Activated CD8-positive, alpha-beta T cell treated with anti-CD3 and anti-CD28 coated beads, Interleukin-2, amount 10 ng/mL, durations not matched to agents 7 days and 5 days (primary cell): ENCODE measurements around the gene CRNKL1. TPM values are rescaled to one million over a fixed set of nuclear protein-coding genes. Genes with fewer than 3 reads are reported as not detected.

Experiments
- ATAC-seq: fragments of 150-1000 bp; cut with Tn5 transposase; one replicate; pipeline ENCODE4 v1.10.0; 2021; ENCODE audit warnings: moderate library complexity
- CTCF ChIA-PET: fragments of 350-600 bp; sonication (Branson Sonifier 250); formaldehyde crosslinking; loops from one replicate; lab custom pipeline; 2021; ENCODE audit warnings: antibody characterized with exemption; lab: Charles Lee
- POLR2A ChIA-PET: fragments of 350-600 bp; sonication (Branson Sonifier 250); formaldehyde crosslinking; loops from one replicate; lab custom pipeline; 2021; ENCODE audit warnings: antibody characterized with exemption; lab: Charles Lee
- DNase-seq: peaks from one replicate; pipeline ENCODE4 v3.0.0-alpha.2; 2020
- H3K27ac Mint-ChIP-seq: one replicate; pipeline ENCODE4 v1.8.0; 2021; ENCODE audit warnings: mild to moderate bottlenecking, mixed read lengths
- H3K27me3 Mint-ChIP-seq: one replicate; pipeline ENCODE4 v1.8.0; 2021; ENCODE audit warnings: low read depth, mixed read lengths
- H3K36me3 Mint-ChIP-seq: one replicate; pipeline ENCODE4 v1.8.0; 2021; ENCODE audit warnings: low read depth, mixed read lengths
- H3K4me1 Mint-ChIP-seq: one replicate; pipeline ENCODE4 v1.8.0; 2021; ENCODE audit warnings: low read depth, mixed read lengths
- H3K4me3 Mint-ChIP-seq: one replicate; pipeline ENCODE4 v1.8.0; 2021; ENCODE audit warnings: mild to moderate bottlenecking, mixed read lengths
- H3K9me3 Mint-ChIP-seq: one replicate; pipeline ENCODE4 v1.8.0; 2022; ENCODE audit warnings: mixed read lengths; ENCODE audit not compliant: insufficient read depth
- total RNA-seq, 2 experiments: library from RNA; stranded (reverse); gene quantifications; one replicate each; pipeline ENCODE4 v1.2.3, GENCODE V29; 2021

Gene CRNKL1
- total RNA-seq, 2 experiments from 2014 or later, result 17.4 to 20.8 TPM

- Mint-ChIP-seq H3K9me3 (no peaks in the 10 kb centered on the region), H3K36me3 (peaks cover 35% of the 10 kb centered on the region), H3K4me1 (peaks cover 25% of the 10 kb centered on the region), H3K27me3 (no peaks in the 10 kb centered on the region), H3K27ac (peak overlapping the region; percentile 97), H3K4me3 (peak overlapping the region; percentile 97)
- POLR2A ChIA-PET, result interaction anchor here (0.8 to 3.3 kb wide), 5 partner anchors 17 to 1479 kb away, joined by 3 to 19 read pairs (median 4); partner anchors contain the start of gene NAA20
- CTCF ChIA-PET, result interaction anchor here (0.9 to 2.4 kb wide), 11 partner anchors 9 to 542 kb away, joined by 3 to 15 read pairs (median 3); partner anchors contain the start of gene NAA20
- no peak for DNase-seq
- peak; percentile 47 for ATAC-seq
Measured at GRCh38 chr20:20051767-20052073, 546 bp downstream of the CRNKL1 start.

DNA sequence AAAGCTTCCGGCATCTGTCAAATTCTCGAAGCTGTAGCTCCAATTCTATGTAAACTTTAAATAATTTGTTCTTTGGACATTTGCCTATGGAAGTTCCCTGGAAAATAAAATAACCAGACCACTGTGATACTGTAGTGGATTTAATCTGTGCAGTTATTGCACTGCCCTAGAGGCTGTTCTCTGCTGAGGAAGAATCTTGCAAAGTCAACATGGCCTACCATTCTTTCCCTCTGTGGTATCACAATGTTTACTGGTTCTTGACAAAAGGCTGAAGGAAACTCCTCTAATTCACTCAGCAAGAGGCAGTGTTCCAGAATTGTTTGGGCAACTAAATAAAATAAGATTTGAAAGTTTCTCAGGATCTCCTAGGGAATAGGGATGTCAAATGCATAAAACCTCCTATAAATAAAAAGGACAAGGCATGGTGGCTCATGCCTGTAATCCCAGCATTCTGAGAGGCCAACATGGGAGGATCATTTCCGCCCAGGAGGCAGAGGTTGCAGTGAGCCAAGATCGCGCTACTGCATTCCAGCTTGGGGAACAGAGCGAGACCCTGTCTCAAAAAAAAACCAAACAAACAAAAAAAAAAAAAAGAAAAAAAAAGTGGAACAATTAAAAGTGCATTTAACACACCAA is 12.4 kb downstream of the CRNKL1 start:
- CTCF ChIA-PET, result interaction anchor here (0.8 kb wide), 1 partner anchor 23 kb away, joined by 3 read pairs; the partner anchor contains the start of gene NAA20
- Mint-ChIP-seq H3K27ac (no peak overlapping the region), H3K27me3 (no peaks in the 10 kb centered on the region), H3K9me3 (no peaks in the 10 kb centered on the region), H3K4me3 (no peak overlapping the region), H3K36me3 (peaks cover 68% of the 10 kb centered on the region), H3K4me1 (no peaks in the 10 kb centered on the region)
- POLR2A ChIA-PET, result no interaction called here
- ATAC-seq, result no peak
- DNase-seq, result no peak

- H3K27ac Mint-ChIP-seq, result no peak overlapping the region
- no peaks in the 10 kb centered on the region for H3K27me3 Mint-ChIP-seq
- H3K4me3 Mint-ChIP-seq, result no peak overlapping the region
- ChIA-PET CTCF (interaction anchor here (0.5 kb wide), 1 partner anchor 1198 kb away, joined by 3 read pairs; no protein-coding TSS in a partner anchor), POLR2A (interaction anchor here (0.6 to 1.1 kb wide), 3 partner anchors 13 to 357 kb away, joined by 3 read pairs; no protein-coding TSS in a partner anchor)
- DNase-seq (no peak), ATAC-seq (no peak)
- peaks cover 68% of the 10 kb centered on the region for H3K36me3 Mint-ChIP-seq
- H3K9me3 Mint-ChIP-seq, result no peaks in the 10 kb centered on the region
- no peaks in the 10 kb centered on the region for H3K4me1 Mint-ChIP-seq
Measured at GRCh38 chr20:20038586-20038985, 13.7 kb downstream of the CRNKL1 start.

DNA sequence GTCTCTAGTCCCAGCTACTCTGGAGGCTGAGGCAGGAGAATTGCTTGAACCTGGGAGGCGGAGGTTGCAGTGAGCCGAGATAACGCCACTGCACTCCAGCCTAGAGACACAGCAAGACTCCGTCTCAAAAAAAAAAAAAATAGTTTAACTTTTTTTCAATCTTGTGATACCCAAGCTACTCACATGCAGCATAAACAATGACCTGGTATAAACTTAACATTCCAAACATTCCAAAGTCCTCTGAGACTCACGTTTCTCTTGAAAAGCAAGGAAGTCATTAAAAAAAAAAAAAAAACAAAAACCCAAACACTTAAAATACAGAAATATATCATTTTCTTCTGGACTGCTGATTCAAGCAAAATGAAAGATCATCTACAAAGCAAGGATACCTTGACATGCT is 14.3 kb downstream of the CRNKL1 start:
- ChIA-PET POLR2A (interaction anchor here (0.6 to 1.1 kb wide), 3 partner anchors 13 to 357 kb away, joined by 3 read pairs; no protein-coding TSS in a partner anchor), CTCF (no interaction called here)
- Mint-ChIP-seq H3K4me1 (no peaks in the 10 kb centered on the region), H3K4me3 (no peak overlapping the region), H3K9me3 (no peaks in the 10 kb centered on the region), H3K27ac (no peak overlapping the region), H3K36me3 (peaks cover 63% of the 10 kb centered on the region), H3K27me3 (no peaks in the 10 kb centered on the region)
- DNase-seq (no peak), ATAC-seq (no peak)

DNA sequence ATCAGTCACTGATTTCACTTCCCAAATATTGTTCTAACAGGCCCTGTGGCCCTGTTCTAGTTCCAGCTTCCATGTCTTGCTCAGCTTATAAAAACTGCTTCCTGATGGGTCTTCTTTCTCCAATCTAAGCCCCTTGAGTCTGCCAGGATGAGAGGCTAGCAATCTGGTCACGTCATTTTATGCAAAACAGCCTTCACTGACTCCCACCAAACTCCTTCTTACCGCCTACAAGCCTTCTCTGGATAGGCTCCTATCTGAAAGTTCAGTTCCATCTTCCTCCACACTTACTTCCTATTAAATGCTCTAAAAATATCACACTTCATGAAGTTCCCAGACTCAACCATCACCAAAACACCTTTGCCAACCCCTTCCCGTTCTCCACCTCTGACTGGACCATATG is 15.5 kb downstream of the CRNKL1 start:
- ATAC-seq (no peak), DNase-seq (no peak)
- H3K27me3 Mint-ChIP-seq, result no peaks in the 10 kb centered on the region
- H3K9me3 Mint-ChIP-seq, result no peaks in the 10 kb centered on the region
- ChIA-PET CTCF (no interaction called here), POLR2A (no interaction called here)
- H3K27ac Mint-ChIP-seq, result no peak overlapping the region
- H3K4me1 Mint-ChIP-seq, result no peaks in the 10 kb centered on the region
- peaks cover 58% of the 10 kb centered on the region for H3K36me3 Mint-ChIP-seq
- H3K4me3 Mint-ChIP-seq, result no peak overlapping the region

DNA sequence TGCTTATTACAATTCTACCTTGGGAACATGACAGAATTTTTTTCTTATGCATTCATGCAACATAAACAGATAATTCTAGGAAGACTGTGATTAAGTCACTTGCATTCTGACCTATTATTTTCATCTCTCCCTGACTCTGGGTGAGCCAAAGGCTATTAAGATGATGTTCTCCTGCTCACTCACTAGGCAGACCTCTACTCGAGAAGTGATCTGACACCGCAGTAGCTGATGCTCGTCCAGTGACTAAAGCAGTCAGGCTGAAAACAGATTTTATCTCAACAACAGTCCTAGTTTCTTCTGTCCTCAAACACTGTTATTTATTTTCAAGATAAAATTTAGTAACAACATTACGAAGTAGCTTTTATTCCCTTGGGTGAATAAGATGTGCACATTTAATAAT is 17.8 kb downstream of the CRNKL1 start:
- peaks cover 64% of the 10 kb centered on the region for H3K36me3 Mint-ChIP-seq
- H3K27ac Mint-ChIP-seq, result no peak overlapping the region
- H3K4me1 Mint-ChIP-seq, result no peaks in the 10 kb centered on the region
- ChIA-PET CTCF (no interaction called here), POLR2A (interaction anchor here (1.1 kb wide), 1 partner anchor 18 kb away, joined by 3 read pairs; the partner anchor contains the start of genes CFAP61 and CRNKL1)
- no peak for ATAC-seq
- no peaks in the 10 kb centered on the region for H3K9me3 Mint-ChIP-seq
- H3K27me3 Mint-ChIP-seq, result no peaks in the 10 kb centered on the region
- H3K4me3 Mint-ChIP-seq, result no peak overlapping the region
- DNase-seq, result no peak

- POLR2A ChIA-PET, result no interaction called here
Measured at GRCh38 chr20:20031790-20032189, 20.5 kb downstream of the CRNKL1 start.

GRCh38 chr20:20027284-20027683 is 25.0 kb downstream of the CRNKL1 start:
- Mint-ChIP-seq H3K36me3 (peaks cover 47% of the 10 kb centered on the region), H3K9me3 (no peaks in the 10 kb centered on the region)
- POLR2A ChIA-PET, result interaction anchor here (1.2 kb wide), 1 partner anchor 10 kb away, joined by 4 read pairs; the partner anchor contains the start of gene NAA20

More at GRCh38 chr20:20031790-20032189, 20.5 kb downstream of the CRNKL1 start:
- DNase-seq (no peak), ATAC-seq (no peak)
- no peak overlapping the region for H3K27ac Mint-ChIP-seq
- H3K27me3 Mint-ChIP-seq, result no peaks in the 10 kb centered on the region
- no peaks in the 10 kb centered on the region for H3K4me1 Mint-ChIP-seq
- peaks cover 55% of the 10 kb centered on the region for H3K36me3 Mint-ChIP-seq
- CTCF ChIA-PET, result interaction anchor here (1.5 to 2.1 kb wide), 2 partner anchors 14 to 20 kb away, joined by 3 to 8 read pairs; partner anchors contain the start of genes CFAP61 and CRNKL1
- H3K9me3 Mint-ChIP-seq, result no peaks in the 10 kb centered on the region
- no peak overlapping the region for H3K4me3 Mint-ChIP-seq

GRCh38 chr20:20024942-20025341 is 27.3 kb downstream of the CRNKL1 start:
- H3K4me1 Mint-ChIP-seq, result peaks cover 46% of the 10 kb centered on the region
- CTCF ChIA-PET, result no interaction called here
- H3K36me3 Mint-ChIP-seq, result peaks cover 47% of the 10 kb centered on the region
- no peak overlapping the region for H3K27ac Mint-ChIP-seq
- ATAC-seq (no peak), DNase-seq (no peak)
- POLR2A ChIA-PET, result interaction anchor here (0.5 kb wide), 1 partner anchor 13 kb away, joined by 3 read pairs; no protein-coding TSS in a partner anchor
- H3K9me3 Mint-ChIP-seq, result no peaks in the 10 kb centered on the region
- H3K27me3 Mint-ChIP-seq, result no peaks in the 10 kb centered on the region
- H3K4me3 Mint-ChIP-seq, result no peak overlapping the region

More at GRCh38 chr20:20027284-20027683, 25.0 kb downstream of the CRNKL1 start:
- Mint-ChIP-seq H3K27me3 (no peaks in the 10 kb centered on the region), H3K27ac (no peak overlapping the region), H3K4me1 (peaks cover 25% of the 10 kb centered on the region), H3K4me3 (no peak overlapping the region)
- no peak for DNase-seq
- CTCF ChIA-PET, result interaction anchor here (1.1 to 1.5 kb wide), 2 partner anchors 18 to 25 kb away, joined by 4 read pairs; partner anchors contain the start of genes CFAP61 and CRNKL1
- no peak for ATAC-seq

DNA sequence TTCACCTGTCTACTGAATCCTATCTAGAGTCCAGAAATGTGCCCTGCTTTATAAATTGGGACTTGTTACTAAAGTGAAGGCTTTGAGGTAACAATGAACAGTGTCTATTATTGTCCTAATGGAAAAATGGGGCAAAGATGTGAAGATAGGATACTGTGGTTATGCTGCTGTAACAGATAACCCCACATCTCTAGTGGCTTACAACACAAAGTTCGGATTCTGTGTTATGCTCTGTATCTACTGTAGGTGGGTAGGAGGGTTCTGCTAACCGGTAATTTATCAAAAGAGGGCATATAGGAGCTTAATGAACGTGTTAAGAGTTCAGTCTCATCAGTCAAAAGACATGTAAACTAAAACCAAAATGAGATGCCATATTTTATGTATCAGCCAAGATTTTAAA is 28.9 kb downstream of the CRNKL1 start:
- DNase-seq (no peak), ATAC-seq (no peak)
- H3K36me3 Mint-ChIP-seq, result peaks cover 48% of the 10 kb centered on the region
- H3K4me3 Mint-ChIP-seq, result no peak overlapping the region
- H3K27me3 Mint-ChIP-seq, result no peaks in the 10 kb centered on the region
- H3K4me1 Mint-ChIP-seq, result peaks cover 61% of the 10 kb centered on the region
- CTCF ChIA-PET, result no interaction called here
- H3K9me3 Mint-ChIP-seq, result no peaks in the 10 kb centered on the region
- POLR2A ChIA-PET, result no interaction called here
- H3K27ac Mint-ChIP-seq, result no peak overlapping the region

GRCh38 chr20:20022498-20022897 is 29.8 kb downstream of the CRNKL1 start:
- H3K36me3 Mint-ChIP-seq, result peaks cover 50% of the 10 kb centered on the region
- ATAC-seq, result peak; percentile 20
- ChIA-PET POLR2A (interaction anchor here (1.9 kb wide), 1 partner anchor 30 kb away, joined by 5 read pairs; the partner anchor contains the start of genes CFAP61 and CRNKL1), CTCF (interaction anchor here (1.0 kb wide), 1 partner anchor 29 kb away, joined by 3 read pairs; the partner anchor contains the start of genes CFAP61 and CRNKL1)
- peak overlapping the region; percentile 75 for H3K27ac Mint-ChIP-seq
- H3K27me3 Mint-ChIP-seq, result no peaks in the 10 kb centered on the region
- H3K9me3 Mint-ChIP-seq, result no peaks in the 10 kb centered on the region
- DNase-seq, result no peak
- peaks cover 67% of the 10 kb centered on the region for H3K4me1 Mint-ChIP-seq
- H3K4me3 Mint-ChIP-seq, result no peak overlapping the region

DNA sequence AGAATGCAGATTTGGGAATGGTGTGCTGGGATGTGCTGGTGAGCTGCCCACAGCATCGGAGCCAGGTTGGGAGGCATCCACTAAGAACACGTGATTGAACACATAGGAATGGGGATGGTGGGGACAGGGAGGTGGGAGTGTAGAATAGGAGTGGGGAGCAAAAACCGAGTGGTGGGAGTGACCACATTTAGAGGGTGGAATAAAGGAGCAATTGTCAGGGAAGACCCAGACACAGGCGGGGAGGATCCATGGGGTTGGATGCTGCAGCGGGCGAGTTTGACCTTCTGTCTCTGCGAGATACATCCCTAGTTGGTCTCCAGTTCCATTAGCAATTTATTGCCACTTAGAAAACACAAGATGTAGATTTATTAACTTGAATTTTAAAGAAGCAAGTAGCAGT is 30.4 kb downstream of the CRNKL1 start:
- H3K27ac Mint-ChIP-seq, result peak overlapping the region; percentile 64
- no peaks in the 10 kb centered on the region for H3K27me3 Mint-ChIP-seq
- peaks cover 70% of the 10 kb centered on the region for H3K4me1 Mint-ChIP-seq
- H3K9me3 Mint-ChIP-seq, result no peaks in the 10 kb centered on the region
- ATAC-seq, result no peak
- no peak overlapping the region for H3K4me3 Mint-ChIP-seq
- ChIA-PET POLR2A (interaction anchor here (1.9 kb wide), 1 partner anchor 30 kb away, joined by 5 read pairs; the partner anchor contains the start of genes CFAP61 and CRNKL1), CTCF (interaction anchor here (1.0 to 2.7 kb wide), 2 partner anchors 30 kb away, joined by 3 to 15 read pairs; partner anchors contain the start of genes CFAP61 and CRNKL1)
- peaks cover 45% of the 10 kb centered on the region for H3K36me3 Mint-ChIP-seq
- DNase-seq, result no peak
